CD4-positive, alpha-beta T cell treated with Interleukin-1 beta for 1 hour (primary cell): ENCODE measurements around the gene EIPR1.
"Not testable (repeated sequence)": the region's sequence is repeated elsewhere in the genome, so short reads cannot be mapped to it uniquely, and the experiment has no call there.

Experiments used
- DNase-seq, 2 donors: peaks; one replicate each; pipeline ENCODE4 v3.0.0-alpha.2; 2020 to 2022

The EIPR1 gene

GRCh38 chr2:3302751-3303582 is 74.7 kb downstream of the EIPR1 start:
- no peak for DNase-seq

GRCh38 chr2:3302421-3302750 is 75.2 kb downstream of the EIPR1 start:
- no peak for DNase-seq

GRCh38 chr2:3301001-3301400 is 76.6 kb downstream of the EIPR1 start:
- DNase-seq, result no peak

GRCh38 chr2:3300224-3300995 is 77.2 kb downstream of the EIPR1 start:
- DNase-seq, result no peak

GRCh38 chr2:3299703-3300102 is 77.9 kb downstream of the EIPR1 start:
- DNase-seq, result no peak

- no peak for DNase-seq
Measured at GRCh38 chr2:3299130-3299529, 78.5 kb downstream of the EIPR1 start.

- DNase-seq, result no peak
Measured at GRCh38 chr2:3298191-3298590, 79.4 kb downstream of the EIPR1 start.

- no peak for DNase-seq
Measured at GRCh38 chr2:3297523-3297922, 80.1 kb downstream of the EIPR1 start.

GRCh38 chr2:3296182-3296972 is 81.2 kb downstream of the EIPR1 start:
- no peak for DNase-seq

- no peak for DNase-seq
Measured at GRCh38 chr2:3294493-3294892, 83.1 kb downstream of the EIPR1 start.

- DNase-seq, result no peak
Measured at GRCh38 chr2:3294069-3294468, 83.5 kb downstream of the EIPR1 start.

- DNase-seq, result no peak
Measured at GRCh38 chr2:3293221-3293620, 84.4 kb downstream of the EIPR1 start.

GRCh38 chr2:3292416-3292815 is 85.2 kb downstream of the EIPR1 start:
- DNase-seq, result no peak

- no peak for DNase-seq
Measured at GRCh38 chr2:3291750-3292149, 85.9 kb downstream of the EIPR1 start.

GRCh38 chr2:3291113-3291512 is 86.5 kb downstream of the EIPR1 start:
- no peak for DNase-seq

GRCh38 chr2:3290655-3291054 is 87.0 kb downstream of the EIPR1 start:
- DNase-seq, result no peak

GRCh38 chr2:3289971-3290370 is 87.6 kb downstream of the EIPR1 start:
- no peak for DNase-seq

- DNase-seq, result no peak
Measured at GRCh38 chr2:3289526-3289925, 88.1 kb downstream of the EIPR1 start.

GRCh38 chr2:3289171-3289515 is 88.5 kb downstream of the EIPR1 start:
- no peak for DNase-seq

GRCh38 chr2:3288470-3289170 is 89.0 kb downstream of the EIPR1 start:
- DNase-seq, result no peak

GRCh38 chr2:3287896-3288295 is 89.7 kb downstream of the EIPR1 start:
- no peak for DNase-seq

GRCh38 chr2:3286646-3287036 is 91.0 kb downstream of the EIPR1 start:
- not testable (repeated sequence) for DNase-seq
